ENCODE data around the gene CENPVL1. TPM values are rescaled to one million over a fixed set of nuclear protein-coding genes. Genes with fewer than 3 reads are reported as not detected.

The CENPVL1 gene
- total RNA-seq, 1 donor from 2014 or later: not detected

Other genes with a start within 250 kb of the CENPVL1 start
- 1.6 and 2.1 TPM in 2 replicates for gene NUDT11, start 213.9 kb upstream of the CENPVL1 start, total RNA-seq
- not detected in 2 replicates for gene CENPVL3, start 91.6 kb upstream of the CENPVL1 start, total RNA-seq
- gene CENPVL2, start 27.7 kb upstream of the CENPVL1 start, total RNA-seq: not detected in 2 replicates
- gene GSPT2, start 32.9 kb downstream of the CENPVL1 start, total RNA-seq: 12.4 and 13.2 TPM in 2 replicates
- gene MAGED1, start 183.1 kb downstream of the CENPVL1 start, total RNA-seq: 36.9 and 42.0 TPM in 2 replicates

All from T-helper 2 cell treated with Interferon-gamma antibody and Interleukin-4, amounts not matched to agents 100 ng/mL and 5 ng/mL, for 36 hours (primary cell).